ENCODE results near the gene MYEF2. TPM values are rescaled to one million over a fixed set of nuclear protein-coding genes. Genes with fewer than 3 reads are reported as not detected.

The MYEF2 gene
- total RNA-seq, 2 donors from 2014 or later = 7.5 to 11.1 TPM

DNA sequence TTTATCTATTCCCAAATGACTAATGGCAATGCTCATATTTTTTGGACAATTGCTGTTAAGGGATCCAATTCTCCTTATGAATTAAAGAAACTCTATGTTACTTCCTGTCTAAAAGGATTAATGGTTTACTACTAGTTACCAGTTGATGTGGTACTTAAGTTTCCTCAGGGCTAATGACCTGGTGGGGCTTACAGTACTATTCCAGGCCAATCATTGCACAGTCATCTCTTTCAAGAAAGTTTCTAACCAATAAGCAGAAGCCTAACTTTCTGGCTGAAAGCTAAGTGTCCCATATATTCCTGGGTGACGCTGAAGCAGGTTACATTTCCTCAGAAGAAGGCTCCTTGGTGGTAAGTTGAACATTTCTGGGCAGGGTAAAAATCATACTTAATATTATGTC is 27.9 kb upstream of the MYEF2 start, which contains the start of gene SLC12A1:
SLC12A1 (plus strand) TSS at position 322 of the 400 bp plus-strand sequence. CDS start 1,418 bp downstream, outside the sequence.
- no peaks in the 10 kb centered on the region for H3K4me1 ChIP-seq
- TF ChIP-seq, protein P1, sequence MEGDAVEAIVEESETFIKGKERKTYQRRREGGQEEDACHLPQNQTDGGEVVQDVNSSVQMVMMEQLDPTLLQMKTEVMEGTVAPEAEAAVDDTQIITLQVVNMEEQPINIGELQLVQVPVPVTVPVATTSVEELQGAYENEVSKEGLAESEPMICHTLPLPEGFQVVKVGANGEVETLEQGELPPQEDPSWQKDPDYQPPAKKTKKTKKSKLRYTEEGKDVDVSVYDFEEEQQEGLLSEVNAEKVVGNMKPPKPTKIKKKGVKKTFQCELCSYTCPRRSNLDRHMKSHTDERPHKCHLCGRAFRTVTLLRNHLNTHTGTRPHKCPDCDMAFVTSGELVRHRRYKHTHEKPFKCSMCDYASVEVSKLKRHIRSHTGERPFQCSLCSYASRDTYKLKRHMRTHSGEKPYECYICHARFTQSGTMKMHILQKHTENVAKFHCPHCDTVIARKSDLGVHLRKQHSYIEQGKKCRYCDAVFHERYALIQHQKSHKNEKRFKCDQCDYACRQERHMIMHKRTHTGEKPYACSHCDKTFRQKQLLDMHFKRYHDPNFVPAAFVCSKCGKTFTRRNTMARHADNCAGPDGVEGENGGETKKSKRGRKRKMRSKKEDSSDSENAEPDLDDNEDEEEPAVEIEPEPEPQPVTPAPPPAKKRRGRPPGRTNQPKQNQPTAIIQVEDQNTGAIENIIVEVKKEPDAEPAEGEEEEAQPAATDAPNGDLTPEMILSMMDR (IDR thresholded peaks at IDR 0.05) = no peak
- H3K27ac ChIP-seq = no peak within 1 kb of the TSS
- no peaks in the 10 kb centered on the region for H3K9me3 ChIP-seq
- no peak within 1 kb of the TSS for H3K4me3 ChIP-seq
- H3K27me3 ChIP-seq = no peaks in the 10 kb centered on the region
- DNase-seq (ENCODE audit: low spot score) = no peak
- H3K36me3 ChIP-seq = no peaks in the 10 kb centered on the region

DNA sequence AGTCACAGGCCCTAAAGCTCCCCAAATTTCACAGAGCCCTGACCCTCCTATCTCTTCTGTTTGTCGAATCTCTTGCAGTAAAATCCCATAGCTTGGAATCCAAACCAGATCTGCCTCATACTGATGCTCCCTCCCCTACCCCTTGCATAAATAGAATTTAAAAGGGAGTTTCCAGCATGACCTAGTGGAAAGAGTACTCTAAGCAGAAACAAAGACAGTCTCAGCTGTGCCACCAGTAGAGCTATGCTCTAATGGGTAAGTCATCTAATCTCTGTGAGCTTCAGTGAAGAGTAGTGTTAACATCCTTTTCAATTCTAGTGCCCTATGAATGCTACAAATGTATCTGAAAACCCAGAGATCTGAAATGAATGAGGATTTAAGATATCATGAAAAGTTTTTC is 24.0 kb upstream of the MYEF2 start:
- Histone ChIP-seq H3K27me3 (no peaks in the 10 kb centered on the region), H3K36me3 (no peaks in the 10 kb centered on the region), H3K4me1 (no peaks in the 10 kb centered on the region), H3K27ac (no peak overlapping the region), H3K4me3 (no peak overlapping the region), H3K9me3 (no peaks in the 10 kb centered on the region)
- no peak for DNase-seq (ENCODE audit: low spot score)
- TF ChIP-seq, protein P1 (IDR thresholded peaks at IDR 0.05) = no peak

DNA sequence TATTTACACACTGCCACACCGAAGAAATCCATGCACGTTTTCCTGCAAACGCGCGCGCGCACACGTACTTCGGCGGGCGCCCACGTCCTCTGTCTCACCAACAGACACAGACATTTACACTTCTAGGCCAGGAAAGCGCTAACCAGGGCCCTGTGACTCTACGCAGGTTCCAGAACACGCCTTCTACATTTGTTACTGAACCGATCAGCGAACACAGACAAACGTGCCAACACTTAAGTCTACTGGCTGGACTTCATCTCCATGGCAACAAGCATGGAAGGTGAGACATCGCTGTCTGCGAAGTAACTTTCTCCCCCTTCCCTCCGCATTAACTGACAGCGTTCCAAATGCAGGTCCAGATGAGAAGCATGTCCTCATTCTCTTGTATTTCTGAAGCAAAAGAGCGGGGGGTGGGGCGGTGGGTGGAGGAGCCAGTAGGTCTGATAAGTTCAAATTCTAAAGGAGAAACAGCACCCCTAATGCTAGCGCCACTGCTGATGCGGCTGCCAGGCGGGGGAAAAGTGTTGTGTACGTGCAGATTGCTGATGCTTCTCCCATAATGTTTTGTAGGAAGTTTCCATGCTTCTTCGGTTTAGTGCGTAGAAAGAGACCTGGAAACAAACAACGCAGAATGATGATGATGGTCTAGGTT is 13.6 kb upstream of the MYEF2 start, which contains the start of gene CTXN2:
CTXN2 (plus strand) TSS at position 92 of the 652 bp plus-strand sequence. CDS start 9,636 bp downstream, outside the sequence.
- no peak for DNase-seq (ENCODE audit: low spot score)

DNA sequence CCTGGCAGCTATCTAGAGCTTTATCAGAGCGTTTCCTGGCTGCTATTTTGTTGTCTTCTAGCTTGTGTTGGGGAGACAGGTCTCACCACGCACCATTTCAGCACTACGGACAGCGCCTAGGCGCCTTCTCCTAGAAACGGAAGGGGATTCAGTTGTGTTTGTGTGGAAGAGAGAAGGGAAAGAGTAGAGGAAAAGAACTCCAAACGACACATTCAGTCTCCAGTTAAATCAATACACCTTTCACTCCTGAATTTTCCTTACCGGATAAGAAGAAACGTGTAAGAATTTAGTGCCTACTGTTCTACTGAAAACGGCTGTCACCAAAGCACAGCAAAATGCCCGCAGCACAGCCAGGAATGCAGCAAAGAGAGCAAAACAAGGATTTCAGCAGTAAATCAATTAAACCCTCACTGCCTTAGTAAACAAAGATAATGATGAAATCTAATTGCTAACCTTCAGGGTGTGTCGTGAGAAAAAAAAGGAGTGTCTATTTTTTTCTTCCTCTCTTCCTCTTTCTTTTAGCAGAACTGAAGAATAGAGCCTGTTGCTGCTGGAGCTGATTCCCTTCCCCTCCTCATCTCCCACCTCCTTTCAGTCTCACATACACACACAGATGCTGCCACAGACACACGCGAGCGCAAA is 13.0 kb upstream of the MYEF2 start:
- TF ChIP-seq, protein P1 (IDR thresholded peaks at IDR 0.05) = no peak
- H3K27me3 ChIP-seq = no peaks in the 10 kb centered on the region
- no peaks in the 10 kb centered on the region for H3K36me3 ChIP-seq
- no peak overlapping the region for H3K4me3 ChIP-seq
- no peak for DNase-seq (ENCODE audit: low spot score)
- H3K27ac ChIP-seq = no peak overlapping the region
- no peaks in the 10 kb centered on the region for H3K9me3 ChIP-seq
- H3K4me1 ChIP-seq = no peaks in the 10 kb centered on the region

More for the DNA sequence above, 13.6 kb upstream of the MYEF2 start, which contains the start of gene CTXN2:
- Histone ChIP-seq H3K36me3 (no peaks in the 10 kb centered on the region), H3K4me1 (no peaks in the 10 kb centered on the region), H3K4me3 (no peak within 1 kb of the TSS), H3K27ac (no peak within 1 kb of the TSS), H3K27me3 (no peaks in the 10 kb centered on the region), H3K9me3 (no peaks in the 10 kb centered on the region)
- TF ChIP-seq, protein P1 (IDR thresholded peaks at IDR 0.05) = no peak

DNA sequence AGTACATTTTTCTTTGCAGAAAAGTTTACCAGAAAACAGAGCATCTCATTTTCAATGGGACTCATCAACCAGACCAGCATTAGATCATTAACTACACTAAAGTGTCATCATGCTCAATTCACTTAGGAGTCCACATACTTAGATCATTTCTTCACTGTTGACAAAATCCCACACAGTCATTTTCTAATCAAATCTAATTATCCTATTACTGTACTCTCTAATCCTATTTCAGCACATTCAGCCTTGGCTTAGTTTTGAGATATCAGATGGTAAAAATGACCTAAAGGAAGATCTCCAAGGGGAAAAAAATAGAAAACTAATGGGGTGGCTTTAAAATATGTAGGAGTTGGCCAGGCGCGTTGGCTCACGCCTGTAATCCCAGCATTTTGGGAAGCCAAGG is 8.2 kb upstream of the MYEF2 start:
- no peaks in the 10 kb centered on the region for H3K36me3 ChIP-seq
- H3K4me3 ChIP-seq = no peak overlapping the region
- H3K27ac ChIP-seq = no peak overlapping the region
- TF ChIP-seq, protein P1 (IDR thresholded peaks at IDR 0.05) = no peak
- no peaks in the 10 kb centered on the region for H3K4me1 ChIP-seq
- no peaks in the 10 kb centered on the region for H3K27me3 ChIP-seq
- no peak for DNase-seq (ENCODE audit: low spot score)
- no peaks in the 10 kb centered on the region for H3K9me3 ChIP-seq
